NB4 (cell line): Measurements from ENCODE around the gene DMWD.

Experiments used
- DNase-seq: peaks from one replicate; pipeline ENCODE4 v3.0.0; 2010; ENCODE audit warnings: low read depth
- H3K4me3 ChIP-seq: one replicate; pipeline ENCODE4 v1.5.1; 2011; ENCODE audit warnings: mild to moderate bottlenecking, low read depth, low read length, moderate library complexity
- MYC ChIP-seq: IDR thresholded peaks from 2 replicates; pipeline ENCODE4 v1.6.1; 2011; ENCODE audit warnings: low read depth, low read length
- POLR2A ChIP-seq: IDR thresholded peaks from 2 replicates; pipeline ENCODE4 v1.6.1; 2011; ENCODE audit warnings: mild to moderate bottlenecking; ENCODE audit not compliant: insufficient read length; ENCODE audit errors: extremely low read depth
- TF ChIP-seq, protein P1 (sequence below): IDR thresholded peaks from 2 replicates; pipeline ENCODE4 v1.6.1; 2011; ENCODE audit warnings: low read depth, low read length
- TF ChIP-seq, protein P2 (sequence below): IDR thresholded peaks from one replicate; pipeline ENCODE4 v1.5.1; 2012; ENCODE audit warnings: low read depth, low read length

Gene DMWD

DNA sequence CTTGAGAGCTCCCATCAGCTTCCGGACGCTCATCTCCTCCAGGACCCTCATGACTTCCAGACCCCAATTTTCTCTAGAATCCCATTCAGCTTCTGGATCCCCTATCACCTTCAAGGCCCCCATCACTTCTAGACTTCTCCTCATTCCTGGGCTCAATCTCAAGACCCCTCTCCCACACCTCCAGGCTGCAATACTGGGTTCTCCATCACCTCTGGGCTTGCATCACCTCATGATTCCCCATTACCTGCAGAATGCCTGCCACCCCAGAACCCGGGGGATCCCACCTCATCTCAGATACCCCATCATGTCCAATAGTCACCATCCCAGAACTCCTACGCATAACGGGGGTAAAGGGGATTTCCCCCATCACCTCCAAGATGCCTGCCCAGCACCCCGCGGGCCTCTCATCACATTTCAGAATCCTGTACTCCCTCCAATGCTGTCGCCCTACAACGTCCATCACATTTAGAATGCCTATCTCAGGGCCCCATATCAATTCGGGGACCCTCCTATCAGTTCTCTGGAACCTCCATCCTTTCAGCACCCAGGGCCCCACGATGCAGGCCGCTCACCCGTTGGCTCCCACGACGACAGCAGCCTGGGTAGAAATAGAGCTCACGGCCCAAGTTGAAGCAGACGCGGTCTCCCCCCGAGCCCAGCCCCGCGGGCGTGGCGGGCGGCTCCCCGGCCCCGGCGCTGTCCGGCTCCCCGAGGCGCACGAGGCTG is 738 bp downstream of the DMWD start:
- no peak for TF ChIP-seq MYC
- TF ChIP-seq, protein P1, sequence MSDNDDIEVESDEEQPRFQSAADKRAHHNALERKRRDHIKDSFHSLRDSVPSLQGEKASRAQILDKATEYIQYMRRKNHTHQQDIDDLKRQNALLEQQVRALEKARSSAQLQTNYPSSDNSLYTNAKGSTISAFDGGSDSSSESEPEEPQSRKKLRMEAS: no peak
- TF ChIP-seq POLR2A: no peak
- TF ChIP-seq, protein P2, sequence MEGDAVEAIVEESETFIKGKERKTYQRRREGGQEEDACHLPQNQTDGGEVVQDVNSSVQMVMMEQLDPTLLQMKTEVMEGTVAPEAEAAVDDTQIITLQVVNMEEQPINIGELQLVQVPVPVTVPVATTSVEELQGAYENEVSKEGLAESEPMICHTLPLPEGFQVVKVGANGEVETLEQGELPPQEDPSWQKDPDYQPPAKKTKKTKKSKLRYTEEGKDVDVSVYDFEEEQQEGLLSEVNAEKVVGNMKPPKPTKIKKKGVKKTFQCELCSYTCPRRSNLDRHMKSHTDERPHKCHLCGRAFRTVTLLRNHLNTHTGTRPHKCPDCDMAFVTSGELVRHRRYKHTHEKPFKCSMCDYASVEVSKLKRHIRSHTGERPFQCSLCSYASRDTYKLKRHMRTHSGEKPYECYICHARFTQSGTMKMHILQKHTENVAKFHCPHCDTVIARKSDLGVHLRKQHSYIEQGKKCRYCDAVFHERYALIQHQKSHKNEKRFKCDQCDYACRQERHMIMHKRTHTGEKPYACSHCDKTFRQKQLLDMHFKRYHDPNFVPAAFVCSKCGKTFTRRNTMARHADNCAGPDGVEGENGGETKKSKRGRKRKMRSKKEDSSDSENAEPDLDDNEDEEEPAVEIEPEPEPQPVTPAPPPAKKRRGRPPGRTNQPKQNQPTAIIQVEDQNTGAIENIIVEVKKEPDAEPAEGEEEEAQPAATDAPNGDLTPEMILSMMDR: no peak
- no peak for DNase-seq
- peak overlapping the region; percentile 50 for H3K4me3 ChIP-seq

DNA sequence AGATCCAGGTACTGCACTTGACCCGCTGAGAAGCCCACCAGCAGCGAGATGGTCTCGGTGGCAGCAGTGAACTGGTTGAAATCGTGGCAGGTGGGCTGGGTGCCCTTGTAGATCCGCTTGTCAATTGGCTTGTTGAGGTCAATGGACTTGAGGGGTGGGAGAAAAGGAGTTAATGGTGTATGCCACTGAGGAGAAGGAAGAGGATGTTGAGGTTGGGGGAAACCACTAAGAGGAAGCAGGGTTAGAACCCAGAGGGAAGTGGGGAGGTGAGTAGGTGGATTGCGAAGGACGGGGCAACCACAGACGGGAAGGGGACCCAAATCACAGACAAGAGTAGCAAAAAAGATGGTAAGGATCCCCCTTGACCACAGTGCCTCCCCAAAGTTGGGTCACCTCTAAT is 1.7 kb downstream of the DMWD start:
- peak; percentile 89 for DNase-seq
- TF ChIP-seq, protein P2: no peak
- TF ChIP-seq POLR2A: no peak
- TF ChIP-seq, protein P1: no peak
- no peak for TF ChIP-seq MYC
- H3K4me3 ChIP-seq: no peak overlapping the region

- TF ChIP-seq POLR2A: no peak
- DNase-seq: no peak
- H3K4me3 ChIP-seq: no peak overlapping the region
These were observed 3.4 kb downstream of the DMWD start for GRCh38 chr19:45789035-45789786.

GRCh38 chr19:45786533-45786894 is 6.1 kb downstream of the DMWD start:
- TF ChIP-seq MYC (no peak), POLR2A (no peak)
- TF ChIP-seq, protein P1: no peak
- TF ChIP-seq, protein P2: no peak
- DNase-seq: no peak
- no peak overlapping the region for H3K4me3 ChIP-seq

DNA sequence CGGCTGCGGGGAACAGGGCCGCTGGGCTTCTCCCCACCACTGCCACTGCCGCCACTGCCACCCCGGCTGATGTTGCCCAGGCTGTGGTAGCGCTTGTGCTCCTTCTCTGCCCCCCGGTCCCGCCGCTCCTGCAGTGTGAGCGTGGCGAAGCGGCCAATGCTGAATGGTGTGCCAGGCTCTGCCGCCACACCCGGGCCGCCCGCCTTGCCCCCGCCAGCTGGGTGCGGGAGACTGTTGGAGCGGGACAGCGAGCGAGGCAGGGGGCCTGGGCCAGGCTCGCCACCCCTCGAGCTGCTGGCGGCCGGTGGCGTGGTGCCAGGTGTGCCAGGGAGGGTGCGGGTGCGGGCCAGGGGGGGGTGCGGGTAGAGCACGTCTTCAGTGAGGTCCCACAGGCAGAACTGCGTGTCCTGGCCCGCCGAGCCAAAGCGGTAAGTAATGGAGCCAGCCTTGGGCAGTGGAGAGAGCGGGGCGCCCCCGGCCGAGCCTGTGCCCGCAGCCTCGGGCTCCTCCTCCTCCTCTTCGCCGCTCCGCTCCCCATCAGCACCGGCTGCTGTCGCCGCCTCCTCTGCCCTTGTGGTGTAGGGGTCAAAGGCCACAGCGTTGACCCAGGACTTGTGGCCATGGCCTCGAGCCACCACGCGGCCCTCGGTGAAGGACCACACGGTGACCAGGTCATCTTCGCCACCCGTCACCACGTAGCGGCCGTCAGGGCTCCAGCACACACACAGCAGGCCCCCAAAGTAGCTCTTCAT is 6.7 kb downstream of the DMWD start:
- no peak for TF ChIP-seq POLR2A
- TF ChIP-seq, protein P1: no peak
- TF ChIP-seq, protein P2: no peak
- TF ChIP-seq MYC: no peak
- DNase-seq: no peak
- H3K4me3 ChIP-seq: no peak overlapping the region

GRCh38 chr19:45785097-45785496 is 7.5 kb downstream of the DMWD start:
- TF ChIP-seq, protein P2: no peak
- TF ChIP-seq, protein P1: no peak
- TF ChIP-seq MYC: no peak
- no peak for TF ChIP-seq POLR2A
- H3K4me3 ChIP-seq: no peak overlapping the region
- no peak for DNase-seq
